ENCODE data around the gene DLG4.

DNA sequence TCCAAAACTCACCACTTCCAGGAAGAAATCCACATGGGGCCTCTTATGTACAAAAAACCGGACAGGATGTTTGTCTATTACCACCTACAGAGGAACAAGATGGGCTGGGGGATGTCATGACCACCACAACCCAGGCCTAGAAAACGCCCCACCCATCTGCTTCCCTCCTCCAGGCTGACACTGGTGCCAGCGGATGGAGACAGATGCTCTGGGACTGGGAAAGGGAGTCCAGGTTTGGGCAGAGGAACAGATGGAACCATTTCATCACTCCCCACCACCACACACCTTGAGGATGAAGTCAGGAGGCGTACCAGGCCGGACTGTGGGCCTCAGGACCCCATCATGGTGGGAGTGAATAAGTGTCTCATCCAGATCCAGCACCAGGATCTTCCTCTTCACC lies 27.1 kb upstream of the DLG4 start:
- TF ChIP-seq, protein P1, sequence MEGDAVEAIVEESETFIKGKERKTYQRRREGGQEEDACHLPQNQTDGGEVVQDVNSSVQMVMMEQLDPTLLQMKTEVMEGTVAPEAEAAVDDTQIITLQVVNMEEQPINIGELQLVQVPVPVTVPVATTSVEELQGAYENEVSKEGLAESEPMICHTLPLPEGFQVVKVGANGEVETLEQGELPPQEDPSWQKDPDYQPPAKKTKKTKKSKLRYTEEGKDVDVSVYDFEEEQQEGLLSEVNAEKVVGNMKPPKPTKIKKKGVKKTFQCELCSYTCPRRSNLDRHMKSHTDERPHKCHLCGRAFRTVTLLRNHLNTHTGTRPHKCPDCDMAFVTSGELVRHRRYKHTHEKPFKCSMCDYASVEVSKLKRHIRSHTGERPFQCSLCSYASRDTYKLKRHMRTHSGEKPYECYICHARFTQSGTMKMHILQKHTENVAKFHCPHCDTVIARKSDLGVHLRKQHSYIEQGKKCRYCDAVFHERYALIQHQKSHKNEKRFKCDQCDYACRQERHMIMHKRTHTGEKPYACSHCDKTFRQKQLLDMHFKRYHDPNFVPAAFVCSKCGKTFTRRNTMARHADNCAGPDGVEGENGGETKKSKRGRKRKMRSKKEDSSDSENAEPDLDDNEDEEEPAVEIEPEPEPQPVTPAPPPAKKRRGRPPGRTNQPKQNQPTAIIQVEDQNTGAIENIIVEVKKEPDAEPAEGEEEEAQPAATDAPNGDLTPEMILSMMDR (conservative IDR thresholded peaks at IDR 0.05 in 1 of 2, IDR thresholded peaks at IDR 0.05 in 1 of 2; ENCODE audit: extremely low read depth in 1 of 2, insufficient read depth in 1 of 2, low read depth in 1 of 2, low read length in 2 of 2): no peak
- no peak for TF ChIP-seq EZH2 (IDR thresholded peaks at IDR 0.05; ENCODE audit: borderline replicate concordance, low read length)

Data from mammary epithelial cell (primary cell).